WTC11 (cell line): ENCODE measurements around the gene MESP2. TPM values are rescaled to one million over a fixed set of nuclear protein-coding genes. Genes with fewer than 3 reads are reported as not detected.
A peak's percentile ranks its signal among the peaks of the same experiment; 100 is the strongest.

Experiments
- ATAC-seq: fragments of 200-7000 bp; cut with Tn5 transposase; 2 replicates; pipeline ENCODE4 v1.10.0; 2021; ENCODE audit warnings: mild to moderate bottlenecking, moderate library complexity
- CTCF ChIA-PET: fragments of 300-600 bp; sonication (Branson Sonifier 250); formaldehyde crosslinking; loops from one replicate; lab custom pipeline; 2021; ENCODE audit warnings: antibody characterized with exemption; lab: Charles Lee
- POLR2A ChIA-PET: fragments of 350-600 bp; sonication (Branson Sonifier 250); formaldehyde crosslinking; loops from one replicate; lab custom pipeline; 2021; ENCODE audit warnings: antibody characterized with exemption; lab: Charles Lee
- DNase-seq: peaks from one replicate; pipeline ENCODE4 v3.0.0; 2021; ENCODE audit warnings: low spot score
- H3K27ac Mint-ChIP-seq: 2 replicates; pipeline ENCODE4 v1.8.0; 2021; ENCODE audit warnings: mixed read lengths
- H3K27me3 Mint-ChIP-seq: 2 replicates; pipeline ENCODE4 v1.8.0; 2021; ENCODE audit warnings: low read depth, mild to moderate bottlenecking, moderate library complexity, mixed read lengths
- H3K36me3 Mint-ChIP-seq: 2 replicates; pipeline ENCODE4 v1.8.0; 2021; ENCODE audit warnings: mixed read lengths
- H3K4me1 Mint-ChIP-seq: 2 replicates; pipeline ENCODE4 v1.8.0; 2022; ENCODE audit warnings: mixed read lengths
- H3K4me3 Mint-ChIP-seq: 2 replicates; pipeline ENCODE4 v1.8.0; 2021; ENCODE audit warnings: mild to moderate bottlenecking, moderate library complexity, mixed read lengths
- H3K9me3 Mint-ChIP-seq: 2 replicates; pipeline ENCODE4 v1.8.0; 2021; ENCODE audit warnings: mixed read lengths
- ATF6 ChIP-seq: sonication (generic); formaldehyde crosslinking; IDR thresholded peaks from 2 replicates; pipeline ENCODE4 v1.8.1; 2023; ENCODE audit warnings: mild to moderate bottlenecking, missing genetic modification reagents
- CREB1 ChIP-seq: sonication (generic); formaldehyde crosslinking; IDR thresholded peaks from 2 replicates; pipeline ENCODE4 v1.8.0; 2023; ENCODE audit warnings: mild to moderate bottlenecking, missing genetic modification reagents
- FOXK1 ChIP-seq: sonication (generic); formaldehyde crosslinking; IDR thresholded peaks from 2 replicates; pipeline ENCODE4 v1.8.0; 2022; ENCODE audit warnings: mild to moderate bottlenecking, moderate library complexity, missing genetic modification reagents
- GABPB1 ChIP-seq: sonication (generic); formaldehyde crosslinking; IDR thresholded peaks from 2 replicates; pipeline ENCODE4 v1.8.1; 2023; ENCODE audit warnings: mild to moderate bottlenecking, missing genetic modification reagents
- HMGA2 ChIP-seq: fragments of 250-450 bp; sonication (Bioruptor Pico); IDR thresholded peaks from 2 replicates; pipeline ENCODE4 v1.4.0; 2021; ENCODE audit warnings: mild to moderate bottlenecking, moderate library complexity
- HMGXB4 ChIP-seq: sonication (generic); formaldehyde crosslinking; IDR thresholded peaks from 2 replicates; pipeline ENCODE4 v1.8.1; 2023; ENCODE audit warnings: mild to moderate bottlenecking, moderate library complexity, missing genetic modification reagents
- IRF1 ChIP-seq: sonication (generic); formaldehyde crosslinking; IDR thresholded peaks from 2 replicates; pipeline ENCODE4 v1.8.0; 2023; ENCODE audit warnings: missing genetic modification reagents
- JUN ChIP-seq: sonication (generic); formaldehyde crosslinking; IDR thresholded peaks from 2 replicates; pipeline ENCODE4 v1.8.0; 2023; ENCODE audit warnings: mild to moderate bottlenecking, missing genetic modification reagents
- MLX ChIP-seq: sonication (generic); formaldehyde crosslinking; IDR thresholded peaks from 2 replicates; pipeline ENCODE4 v1.8.1; 2023; ENCODE audit warnings: mild to moderate bottlenecking, missing genetic modification reagents, moderate library complexity
- PREB ChIP-seq: sonication (generic); formaldehyde crosslinking; IDR thresholded peaks from 2 replicates; pipeline ENCODE4 v1.8.1; 2022; ENCODE audit warnings: mild to moderate bottlenecking, missing genetic modification reagents, moderate library complexity, borderline replicate concordance
- PRRX2 ChIP-seq: fragments of 250-450 bp; sonication (Bioruptor Pico); IDR thresholded peaks from 2 replicates; pipeline ENCODE4 v1.8.0; 2021; ENCODE audit warnings: mild to moderate bottlenecking
- RORB ChIP-seq: fragments of 250-450 bp; sonication (Bioruptor Pico); IDR thresholded peaks from 2 replicates; pipeline ENCODE4 v1.9.0; 2021; ENCODE audit warnings: mild to moderate bottlenecking
- TCF7 ChIP-seq: sonication (generic); formaldehyde crosslinking; IDR thresholded peaks from 2 replicates; pipeline ENCODE4 v1.8.0; 2022; ENCODE audit warnings: mild to moderate bottlenecking, low read depth, missing genetic modification reagents, moderate library complexity
- ZBTB43 ChIP-seq: sonication (generic); formaldehyde crosslinking; IDR thresholded peaks from 2 replicates; pipeline ENCODE4 v1.8.1; 2023; ENCODE audit warnings: mild to moderate bottlenecking, missing genetic modification reagents
- ZNF317 ChIP-seq: sonication (generic); formaldehyde crosslinking; IDR thresholded peaks from 2 replicates; pipeline ENCODE4 v1.8.1; 2023; ENCODE audit warnings: low read depth, mild to moderate bottlenecking, moderate library complexity, missing genetic modification reagents, borderline replicate concordance
- ZSCAN18 ChIP-seq: fragments of 250-450 bp; sonication (Bioruptor Pico); IDR thresholded peaks from 2 replicates; pipeline ENCODE4 v2.1.2; 2022; ENCODE audit warnings: mild to moderate bottlenecking, moderate library complexity
- total RNA-seq: library from RNA; stranded (reverse); gene quantifications from 3 replicates; pipeline ENCODE4 v1.2.3, GENCODE V29; 2021

Gene MESP2
- total RNA-seq, 1 experiment from 2014 or later = 0.68 TPM

GRCh38 chr15:89794627-89795241 lies 18.6 kb downstream of the MESP2 start:
- CTCF ChIA-PET = interaction anchor here (1.5 kb wide), 1 partner anchor 80 kb away, joined by 4 read pairs; no protein-coding TSS in a partner anchor
- Mint-ChIP-seq H3K4me1 (no peaks in the 10 kb centered on the region), H3K9me3 (no peaks in the 10 kb centered on the region), H3K36me3 (no peaks in the 10 kb centered on the region), H3K4me3 (no peak overlapping the region), H3K27ac (no peak overlapping the region), H3K27me3 (no peaks in the 10 kb centered on the region)
- DNase-seq (no peak), ATAC-seq (no peak)
- POLR2A ChIA-PET = interaction anchor here (0.7 kb wide), 1 partner anchor 613 kb away, joined by 7 read pairs; no protein-coding TSS in a partner anchor
- TF ChIP-seq FOXK1 (no peak), IRF1 (CRISPR knock-in tag) (no peak), RORB (no peak), GABPB1 (CRISPR knock-in tag) (no peak), JUN (CRISPR knock-in tag) (no peak), ZNF317 (no peak)

- ATAC-seq = no peak
- H3K27ac Mint-ChIP-seq = no peak overlapping the region
- H3K27me3 Mint-ChIP-seq = no peaks in the 10 kb centered on the region
- H3K4me1 Mint-ChIP-seq = no peaks in the 10 kb centered on the region
- CTCF ChIA-PET = interaction anchor here (1.5 kb wide), 1 partner anchor 79 kb away, joined by 4 read pairs; no protein-coding TSS in a partner anchor
- H3K9me3 Mint-ChIP-seq = no peaks in the 10 kb centered on the region
- no peak for DNase-seq
- no peaks in the 10 kb centered on the region for H3K36me3 Mint-ChIP-seq
- POLR2A ChIA-PET = no interaction called here
- no peak overlapping the region for H3K4me3 Mint-ChIP-seq
- TF ChIP-seq PRRX2 (CRISPR knock-in tag) (no peak), ZSCAN18 (CRISPR knock-in tag) (no peak), ATF6 (CRISPR knock-in tag) (no peak), HMGA2 (CRISPR knock-in tag) (no peak), TCF7 (CRISPR knock-in tag) (no peak), PREB (no peak), ZBTB43 (no peak)
These were observed 19.9 kb downstream of the MESP2 start for GRCh38 chr15:89795996-89796395.

GRCh38 chr15:89797678-89798201 lies 21.6 kb downstream of the MESP2 start:
- CTCF ChIA-PET = interaction anchor here (0.5 to 2.9 kb wide), 2 partner anchors 37 to 233 kb away, joined by 3 to 16 read pairs; no protein-coding TSS in a partner anchor

More at GRCh38 chr15:89797678-89798201, 21.6 kb downstream of the MESP2 start:
- no peak for TF ChIP-seq CREB1
- TF ChIP-seq ZSCAN18 (CRISPR knock-in tag) = no peak
- TF ChIP-seq HMGXB4 = no peak
- no peak for TF ChIP-seq MLX (CRISPR knock-in tag)
- H3K27me3 Mint-ChIP-seq = no peaks in the 10 kb centered on the region
- ATAC-seq (no peak), DNase-seq (no peak)
- H3K36me3 Mint-ChIP-seq = no peaks in the 10 kb centered on the region
- no peaks in the 10 kb centered on the region for H3K4me1 Mint-ChIP-seq
- H3K4me3 Mint-ChIP-seq = no peak overlapping the region
- H3K27ac Mint-ChIP-seq = 0 out of 2 replicates have a peak overlapping the region, but pooled peaks have one; percentile 20
- H3K9me3 Mint-ChIP-seq = no peaks in the 10 kb centered on the region
- POLR2A ChIA-PET = no interaction called here
